Thyroid gland (tissue), 4 donors: ENCODE results near the gene DHX16. TPM values are rescaled to one million over a fixed set of nuclear protein-coding genes. Genes with fewer than 3 reads are reported as not detected.

Source experiments
- DNase-seq, 2 donors: peaks; one replicate each; pipeline ENCODE4 v3.0.0-alpha.2; 2019
- H3K27ac ChIP-seq, 3 donors: fragments of 200-600 bp; sonication (generic); 1 replicate in 2 of 3; 2 replicates in 1 of 3; pipeline ENCODE4 v1.5.1; 2016 to 2019; ENCODE audit warnings: mild to moderate bottlenecking in 1 of 3, moderate library complexity in 1 of 3
- H3K27me3 ChIP-seq: fragments of 200-600 bp; sonication (generic); one replicate; pipeline ENCODE4 v1.5.1; 2019
- H3K36me3 ChIP-seq, 2 donors: fragments of 200-600 bp; sonication (generic); one replicate each; pipeline ENCODE4 v1.5.1; 2016 to 2019
- H3K4me1 ChIP-seq, 2 donors: fragments of 200-600 bp; sonication (generic); one replicate each; pipeline ENCODE4 v1.5.1; 2017 to 2019
- H3K4me3 ChIP-seq, 3 donors: fragments of 200-600 bp; sonication (generic); replicated peaks in 1 of 3; 1 replicate in 2 of 3; 2 replicates in 1 of 3; pipeline ENCODE4 v1.5.1; 2016; ENCODE audit warnings: mild to moderate bottlenecking in 1 of 3
- H3K9me3 ChIP-seq: fragments of 200-600 bp; sonication (generic); one replicate; pipeline ENCODE4 v1.5.1; 2017
- CTCF ChIP-seq, 6 experiments: fragments of 200-600 bp in 3 of 6; fragments of 450-650 bp in 3 of 6; sonication (generic) in 3 of 6; IDR thresholded peaks; one replicate each; pipeline ENCODE4 v1.5.1; 2016 to 2019; ENCODE audit warnings: antibody characterized with exemption in 6 of 6, mild to moderate bottlenecking in 2 of 6, inconsistent platforms in 1 of 6, moderate library complexity in 1 of 6
- POLR2A ChIP-seq, 2 donors: fragments of 450-650 bp; IDR thresholded peaks; one replicate each; pipeline ENCODE4 v1.6.1; 2017; ENCODE audit warnings: antibody characterized with exemption in 2 of 2, mild to moderate bottlenecking in 2 of 2, moderate library complexity in 1 of 2
- WGBS, 2 donors: methylation state at CpG; one replicate each; pipeline ENCODE4 v1.1.5; 2017; 5-methylcytosine and 5-hydroxymethylcytosine counted together
- intact Hi-C: fragments of 100-400 bp; cut with DNase I; formaldehyde crosslinking; loops from one replicate; pipeline ENCODE4 v1.15.1; 2023
- total RNA-seq, 4 donors: library from RNA; depleted of rRNA; stranded (reverse); fragments of >200 nt; gene quantifications; one replicate each; pipeline ENCODE4 v1.2.3, GENCODE V29; 2016

Gene DHX16
- total RNA-seq, 4 donors from 2014 or later: 25.6 to 38.8 (median 28.2) TPM

- intact Hi-C loops: no loop called here
- Histone ChIP-seq H3K36me3 (peaks cover 42 to 46% of the 10 kb centered on the region in 2 donors), H3K27me3 (no peaks in the 10 kb centered on the region), H3K9me3 (no peaks in the 10 kb centered on the region), H3K4me3 (no peak overlapping the region), H3K27ac (no peak overlapping the region), H3K4me1 (peaks cover 5 to 9% of the 10 kb centered on the region in 2 donors)
- TF ChIP-seq CTCF (IDR thresholded peaks at IDR 0.05): no peak
- TF ChIP-seq POLR2A (IDR thresholded peaks at IDR 0.05): no peak
- 93 to 100% methylated on average over 8 of the region's 8 CpGs for WGBS, 2 donors
- no peak for DNase-seq
These were observed 47.3 kb downstream of the DHX16 start for GRCh38 chr6:30625511-30625910.

GRCh38 chr6:30619561-30619960 lies 53.2 kb downstream of the DHX16 start:
- Histone ChIP-seq H3K4me3 (no peak overlapping the region), H3K27ac (no peak overlapping the region), H3K36me3 (peaks cover 47 to 52% of the 10 kb centered on the region in 2 donors), H3K4me1 (peaks cover 11 to 14% of the 10 kb centered on the region in 2 donors), H3K9me3 (no peaks in the 10 kb centered on the region), H3K27me3 (no peaks in the 10 kb centered on the region)
- no peak for TF ChIP-seq POLR2A (IDR thresholded peaks at IDR 0.05)
- TF ChIP-seq CTCF (IDR thresholded peaks at IDR 0.05): no peak
- WGBS, 2 donors: 95% methylated on average over 11 of the region's 11 CpGs
- no peak for DNase-seq
- intact Hi-C loops: no loop called here

- 10 to 12% methylated on average over 8 of the region's 8 CpGs for WGBS, 2 donors
- Histone ChIP-seq H3K36me3 (peaks cover 37 to 40% of the 10 kb centered on the region in 2 donors), H3K27ac (peak overlapping the region; percentile 91 to 98 (median 93)), H3K4me1 (peaks cover 23 to 26% of the 10 kb centered on the region in 2 donors), H3K27me3 (no peaks in the 10 kb centered on the region), H3K9me3 (no peaks in the 10 kb centered on the region), H3K4me3 (peak overlapping the region; percentile 48 to 57 (median 52))
- TF ChIP-seq CTCF (IDR thresholded peaks at IDR 0.05) (no peak), POLR2A (IDR thresholded peaks at IDR 0.05) (no peak)
- DNase-seq: no peak
- intact Hi-C loops: no loop called here
These were observed 54.5 kb downstream of the DHX16 start for GRCh38 chr6:30618270-30618797.

- no peaks in the 10 kb centered on the region for H3K27me3 ChIP-seq
- no peak for TF ChIP-seq CTCF (IDR thresholded peaks at IDR 0.05)
- peak; percentile 19 to 84 for TF ChIP-seq POLR2A (IDR thresholded peaks at IDR 0.05)
- peak within 1 kb of the TSS; percentile 74 to 88 (median 87) for H3K4me3 ChIP-seq
- H3K4me1 ChIP-seq: peaks cover 30 to 32% of the 10 kb centered on the region in 2 donors
- H3K36me3 ChIP-seq: peaks cover 35 to 37% of the 10 kb centered on the region in 2 donors
- intact Hi-C loops: no loop called here
- H3K9me3 ChIP-seq: no peaks in the 10 kb centered on the region
- DNase-seq: peak; percentile 98 to 99
- WGBS, 2 donors: 0 to 1% methylated on average over 34 of the region's 34 CpGs
- H3K27ac ChIP-seq: peak within 1 kb of the TSS; percentile 97 to 100 (median 98)
These were observed 55.1 kb downstream of the DHX16 start, which contains the start of gene MRPS18B for GRCh38 chr6:30617565-30618269. Gene MRPS18B (plus strand): TSS chr6:30617840. CDS start chr6:30617866, 26 bp downstream.
